CD14-positive monocyte (primary cell): Measurements from ENCODE around the gene PEMT. TPM values are rescaled to one million over a fixed set of nuclear protein-coding genes. Genes with fewer than 3 reads are reported as not detected.

Source experiments
- DNase-seq, 3 donors: peaks; one replicate each; pipeline ENCODE4 v3.0.0-alpha.2; 2011 to 2022
- H2AFZ ChIP-seq: 2 replicates; pipeline ENCODE4 v1.6.0; 2012; ENCODE audit warnings: mild to moderate bottlenecking, low read depth, low read length, inconsistent platforms; ENCODE audit not compliant: insufficient read depth, poor library complexity, severe bottlenecking
- H3K27ac ChIP-seq, 2 donors: 1 replicate in 1 of 2; 2 replicates in 1 of 2; pipeline ENCODE4 v1.5.1; 2012 to 2013; ENCODE audit warnings: low read length in 2 of 2, control low read depth in 1 of 2, inconsistent platforms in 1 of 2, low read depth in 1 of 2, mild to moderate bottlenecking in 1 of 2
- H3K27me3 ChIP-seq, 2 donors: one replicate each; pipeline versions ENCODE4 v1.6.0 to v1.6.1; 2011 to 2013; ENCODE audit warnings: low read length in 2 of 2; ENCODE audit not compliant: control insufficient read depth in 2 of 2, insufficient read depth in 2 of 2
- H3K36me3 ChIP-seq, 2 donors: replicated peaks in 1 of 2; 1 replicate in 1 of 2; 2 replicates in 1 of 2; pipeline versions ENCODE4 v1.5.1 to v1.6.1; 2012 to 2013; ENCODE audit warnings: low read length in 2 of 2, control low read depth in 1 of 2, inconsistent platforms in 1 of 2, mild to moderate bottlenecking in 1 of 2; ENCODE audit not compliant: insufficient read depth in 2 of 2, control insufficient read depth in 1 of 2
- H3K4me1 ChIP-seq, 2 donors: 1 replicate in 1 of 2; 2 replicates in 1 of 2; pipeline versions ENCODE4 v1.5.1 to v1.6.1; 2012 to 2013; ENCODE audit warnings: low read length in 2 of 2, control low read depth in 1 of 2, inconsistent platforms in 1 of 2, mild to moderate bottlenecking in 1 of 2, moderate library complexity in 1 of 2; ENCODE audit not compliant: insufficient read depth in 2 of 2, control insufficient read depth in 1 of 2
- H3K4me2 ChIP-seq: replicated peaks from 2 replicates; pipeline ENCODE3; 2012; ENCODE audit warnings: low read length, moderate library complexity, mild to moderate bottlenecking; ENCODE audit not compliant: poor library complexity, severe bottlenecking; ENCODE audit errors: extremely low read depth
- H3K4me3 ChIP-seq, 3 experiments: fragments of 200-600 bp in 1 of 3; sonication (generic) in 1 of 3; replicated peaks in 1 of 3; 1 replicate in 2 of 3; 2 replicates in 1 of 3; pipeline ENCODE4 v1.5.1; 2011 to 2013; ENCODE audit warnings: low read length in 3 of 3, mild to moderate bottlenecking in 3 of 3, control low read depth in 2 of 3, low read depth in 2 of 3, inconsistent platforms in 1 of 3, moderate library complexity in 1 of 3
- H3K79me2 ChIP-seq: 2 replicates; pipeline ENCODE4 v1.6.0; 2012; ENCODE audit warnings: mild to moderate bottlenecking, control low read depth, inconsistent platforms, low read length, moderate library complexity; ENCODE audit not compliant: insufficient read depth
- H3K9ac ChIP-seq: 2 replicates; pipeline ENCODE4 v1.6.0; 2017; ENCODE audit warnings: low read length, mild to moderate bottlenecking; ENCODE audit not compliant: insufficient read depth, poor library complexity, severe bottlenecking
- H3K9me3 ChIP-seq, 2 donors: replicated peaks in 1 of 2; 1 replicate in 1 of 2; 2 replicates in 1 of 2; pipeline versions ENCODE4 v1.5.1 to v1.6.1; 2012 to 2013; ENCODE audit warnings: low read length in 2 of 2, control low read depth in 1 of 2; ENCODE audit not compliant: control insufficient read depth in 1 of 2, insufficient read depth in 1 of 2
- H4K20me1 ChIP-seq: 2 replicates; pipeline ENCODE4 v1.6.0; 2012; ENCODE audit warnings: mild to moderate bottlenecking, low read length, control low read depth, moderate library complexity; ENCODE audit not compliant: insufficient read depth
- H3K27ac Mint-ChIP-seq, 7 donors: one replicate each; pipeline ENCODE4 v1.8.0; 2020; ENCODE audit warnings: mild to moderate bottlenecking in 7 of 7, mixed read lengths in 7 of 7, moderate library complexity in 6 of 7, inconsistent platforms in 2 of 7
- H3K27me3 Mint-ChIP-seq, 3 donors: one replicate each; pipeline ENCODE4 v1.8.0; 2021 to 2022; ENCODE audit warnings: low read depth in 3 of 3, mild to moderate bottlenecking in 3 of 3, mixed read lengths in 3 of 3, moderate library complexity in 3 of 3, inconsistent platforms in 1 of 3
- H3K36me3 Mint-ChIP-seq, 2 donors: one replicate each; pipeline ENCODE4 v1.8.0; 2020; ENCODE audit warnings: mixed read lengths in 2 of 2, inconsistent platforms in 1 of 2, mild to moderate bottlenecking in 1 of 2
- H3K4me1 Mint-ChIP-seq: one replicate; pipeline ENCODE4 v1.8.0; 2020; ENCODE audit warnings: mild to moderate bottlenecking, mixed read lengths
- H3K4me3 Mint-ChIP-seq, 2 donors: one replicate each; pipeline ENCODE4 v1.8.0; 2020; ENCODE audit warnings: mild to moderate bottlenecking in 2 of 2, mixed read lengths in 2 of 2, moderate library complexity in 1 of 2
- H3K9me3 Mint-ChIP-seq, 7 donors: one replicate each; pipeline ENCODE4 v1.8.0; 2020 to 2022; ENCODE audit warnings: mixed read lengths in 7 of 7, mild to moderate bottlenecking in 6 of 7, moderate library complexity in 6 of 7, inconsistent platforms in 2 of 7
- WGBS: methylation state at CpG from one replicate; pipeline ENCODE4 v1.1.5; 2013; ENCODE audit warnings: missing lambda C conversion rate; ENCODE audit not compliant: insufficient coverage; 5-methylcytosine and 5-hydroxymethylcytosine counted together
- intact Hi-C, 2 donors: fragments of 100-400 bp; cut with micrococcal nuclease; formaldehyde crosslinking; loops; one replicate each; pipeline versions ENCODE4 v1.15.0 to v1.15.1; 2023
- polyA plus RNA-seq, 3 donors: library from polyadenylated mRNA; depleted of rRNA in 1 of 3; unstranded in 2 of 3; stranded (reverse) in 1 of 3; fragments of 300-500 nt in 2 of 3; fragments of >200 nt in 1 of 3; fragmentation: Illumina TruSeq in 2 of 3; gene quantifications; 1 replicate in 2 of 3; 2 replicates in 1 of 3; pipeline ENCODE4 v1.2.3, GENCODE V29; 2012 to 2021
- TF ChIP-seq, protein P1 (sequence below): fragments of 200-600 bp; IDR thresholded peaks from one replicate; pipeline ENCODE4 v1.8.0; 2022; ENCODE audit warnings: antibody characterized with exemption, mild to moderate bottlenecking

PEMT gene
- polyA plus RNA-seq, 3 donors: 26.7 to 41.0 (median 38.4) TPM

DNA sequence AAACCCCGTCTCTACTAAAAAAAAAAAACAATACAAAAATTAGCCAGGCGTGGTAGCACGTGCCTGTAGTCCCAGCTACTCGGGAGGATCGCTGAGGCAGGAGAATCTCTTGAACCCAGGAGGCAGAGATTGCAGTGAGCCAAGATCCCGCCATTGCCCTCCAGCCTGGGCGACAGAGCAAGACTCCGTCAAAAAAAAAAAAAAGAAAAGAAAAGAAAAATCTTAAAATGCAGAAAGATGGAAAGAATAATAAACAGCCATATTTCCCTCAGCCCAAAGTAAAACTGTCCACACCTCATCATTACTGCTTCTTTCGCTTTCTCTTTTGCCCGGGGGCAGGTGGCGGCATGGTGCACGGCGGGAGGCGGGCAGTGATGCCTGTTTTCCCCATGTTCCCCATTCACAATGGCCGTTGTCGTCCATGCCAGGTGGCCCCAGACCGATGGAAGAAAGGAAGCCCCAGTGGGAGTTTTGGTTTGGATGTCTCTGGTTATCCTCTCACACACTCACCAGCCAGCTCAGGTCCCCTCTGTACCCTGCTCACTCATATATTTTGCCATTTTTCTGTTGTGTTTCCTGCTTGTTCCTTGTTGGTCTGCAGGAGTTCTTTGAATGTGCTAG, 37.0 kb upstream of the PEMT start:
- Histone ChIP-seq H3K9me3 (peaks cover 0 to 6% of the 10 kb centered on the region in 2 donors), H3K4me1 (peaks cover 26 to 54% of the 10 kb centered on the region in 2 donors), H3K27me3 (no peaks in the 10 kb centered on the region), H2AFZ (peak overlapping the region; percentile 71), H3K79me2 (no peaks in the 10 kb centered on the region), H3K4me2 (peak overlapping the region; percentile 72), H4K20me1 (no peaks in the 10 kb centered on the region), H3K4me3 (peak overlapping the region; percentile 17 to 71 (median 19)), H3K27ac (peak overlapping the region in 1 of 2 donors; percentile 52), H3K36me3 (no peaks in the 10 kb centered on the region), H3K9ac (no peak overlapping the region)
- DNase-seq: peak in 2 of 3 donors; percentile 21 to 23
- peaks cover 1 to 8% (median 3%) of the 10 kb centered on the region in 3 donors for H3K27me3 Mint-ChIP-seq
- H3K27ac Mint-ChIP-seq: peak overlapping the region; percentile 41 to 90 (median 74)
- intact Hi-C loops: no loop called here
- peaks cover 0 to 14% (median 10%) of the 10 kb centered on the region in 7 donors for H3K9me3 Mint-ChIP-seq
- TF ChIP-seq, protein P1, sequence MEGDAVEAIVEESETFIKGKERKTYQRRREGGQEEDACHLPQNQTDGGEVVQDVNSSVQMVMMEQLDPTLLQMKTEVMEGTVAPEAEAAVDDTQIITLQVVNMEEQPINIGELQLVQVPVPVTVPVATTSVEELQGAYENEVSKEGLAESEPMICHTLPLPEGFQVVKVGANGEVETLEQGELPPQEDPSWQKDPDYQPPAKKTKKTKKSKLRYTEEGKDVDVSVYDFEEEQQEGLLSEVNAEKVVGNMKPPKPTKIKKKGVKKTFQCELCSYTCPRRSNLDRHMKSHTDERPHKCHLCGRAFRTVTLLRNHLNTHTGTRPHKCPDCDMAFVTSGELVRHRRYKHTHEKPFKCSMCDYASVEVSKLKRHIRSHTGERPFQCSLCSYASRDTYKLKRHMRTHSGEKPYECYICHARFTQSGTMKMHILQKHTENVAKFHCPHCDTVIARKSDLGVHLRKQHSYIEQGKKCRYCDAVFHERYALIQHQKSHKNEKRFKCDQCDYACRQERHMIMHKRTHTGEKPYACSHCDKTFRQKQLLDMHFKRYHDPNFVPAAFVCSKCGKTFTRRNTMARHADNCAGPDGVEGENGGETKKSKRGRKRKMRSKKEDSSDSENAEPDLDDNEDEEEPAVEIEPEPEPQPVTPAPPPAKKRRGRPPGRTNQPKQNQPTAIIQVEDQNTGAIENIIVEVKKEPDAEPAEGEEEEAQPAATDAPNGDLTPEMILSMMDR: no peak
- H3K4me1 Mint-ChIP-seq: peaks cover 42% of the 10 kb centered on the region
- peaks cover 3% of the 10 kb centered on the region in 2 donors for H3K36me3 Mint-ChIP-seq
- peak overlapping the region; percentile 86 to 90 for H3K4me3 Mint-ChIP-seq
- 10% methylated on average over 4 of the region's 17 CpGs for WGBS

DNA sequence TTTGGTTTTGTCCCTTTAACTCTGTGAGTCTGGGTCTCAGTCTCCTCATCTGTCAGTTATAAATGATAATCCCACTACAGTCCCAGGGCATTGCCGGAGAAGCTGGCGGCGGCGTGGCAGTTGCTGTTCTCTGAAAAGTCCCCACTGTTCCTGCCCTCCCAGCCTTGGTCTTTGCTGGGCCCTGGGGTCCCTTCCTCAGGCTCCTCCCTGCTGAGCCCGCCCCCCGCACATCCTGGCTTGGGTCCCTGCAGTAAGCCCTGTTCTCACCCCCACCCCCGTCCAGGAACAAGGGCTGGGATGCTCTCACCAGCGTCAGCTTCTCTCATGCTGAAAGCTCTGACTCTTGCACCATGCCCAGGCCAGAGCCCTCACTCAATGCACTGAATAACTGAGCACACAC, 35.3 kb upstream of the PEMT start:
- H3K9me3 ChIP-seq: peaks cover 0 to under 1% of the 10 kb centered on the region in 2 donors
- no peaks in the 10 kb centered on the region for H4K20me1 ChIP-seq
- Mint-ChIP-seq H3K27ac (no peak overlapping the region), H3K4me1 (peaks cover 41% of the 10 kb centered on the region), H3K36me3 (peaks cover 3% of the 10 kb centered on the region in 2 donors), H3K27me3 (peaks cover under 1 to 8% (median 3%) of the 10 kb centered on the region in 3 donors), H3K9me3 (peaks cover 0 to 3% (median 1%) of the 10 kb centered on the region in 7 donors), H3K4me3 (no peak overlapping the region)
- no peak overlapping the region for H3K4me3 ChIP-seq
- H3K27me3 ChIP-seq: no peaks in the 10 kb centered on the region
- H3K4me2 ChIP-seq: no peak overlapping the region
- intact Hi-C loops: no loop called here
- peaks cover 29 to 56% of the 10 kb centered on the region in 2 donors for H3K4me1 ChIP-seq
- H3K27ac ChIP-seq: no peak overlapping the region
- H3K36me3 ChIP-seq: no peaks in the 10 kb centered on the region
- no peaks in the 10 kb centered on the region for H3K79me2 ChIP-seq
- TF ChIP-seq, protein P1: no peak
- H2AFZ ChIP-seq: no peak overlapping the region
- DNase-seq: no peak
- H3K9ac ChIP-seq: no peak overlapping the region
- 96% methylated on average over 6 of the region's 8 CpGs for WGBS
